ENCODE results near the gene ARMS2.

Gene ARMS2

GRCh38 chr10:122454603-122455080 is at the start of gene ARMS2:
Gene ARMS2, plus strand, starts transcription at chr10:122454653. Its CDS starts 75 bp downstream, at chr10:122454728.
- no peak for DNase-seq

- no peak for DNase-seq
These were observed 46.9 kb upstream of the ARMS2 start for GRCh38 chr10:122407375-122408125.

- no peak for DNase-seq
These were observed 41.1 kb upstream of the ARMS2 start for GRCh38 chr10:122413327-122413726.

- DNase-seq, result no peak
These were observed 36.8 kb upstream of the ARMS2 start for GRCh38 chr10:122417667-122418066.

- DNase-seq, result no peak
These were observed 35.4 kb upstream of the ARMS2 start for GRCh38 chr10:122419016-122419415.

GRCh38 chr10:122419876-122420623 is 34.4 kb upstream of the ARMS2 start:
- no peak for DNase-seq

- no peak for DNase-seq
These were observed 33.8 kb upstream of the ARMS2 start for GRCh38 chr10:122420624-122421007.

- DNase-seq, result no peak
These were observed 33.3 kb upstream of the ARMS2 start for GRCh38 chr10:122421054-122421625.

GRCh38 chr10:122421742-122422141 is 32.7 kb upstream of the ARMS2 start:
- no peak for DNase-seq

GRCh38 chr10:122422266-122422989 is 32.0 kb upstream of the ARMS2 start:
- DNase-seq, result no peak

- no peak for DNase-seq
These were observed 30.4 kb upstream of the ARMS2 start for GRCh38 chr10:122424059-122424458.

GRCh38 chr10:122426829-122427228 is 27.6 kb upstream of the ARMS2 start:
- DNase-seq, result no peak

GRCh38 chr10:122427280-122427679 is 27.2 kb upstream of the ARMS2 start:
- DNase-seq, result no peak

GRCh38 chr10:122435212-122435827 is 19.1 kb upstream of the ARMS2 start:
- DNase-seq, result peak; percentile 5

- DNase-seq, result no peak
These were observed 12.5 kb upstream of the ARMS2 start for GRCh38 chr10:122441961-122442360.

GRCh38 chr10:122445469-122445868 is 9.0 kb upstream of the ARMS2 start:
- no peak for DNase-seq

- no peak for DNase-seq
These were observed 8.5 kb upstream of the ARMS2 start for GRCh38 chr10:122445904-122446303.

- DNase-seq, result no peak
These were observed 7.6 kb upstream of the ARMS2 start for GRCh38 chr10:122446668-122447423.

GRCh38 chr10:122448600-122448999 is 5.9 kb upstream of the ARMS2 start:
- DNase-seq, result no peak

- no peak for DNase-seq
These were observed 5.3 kb upstream of the ARMS2 start for GRCh38 chr10:122449153-122449552.

GRCh38 chr10:122450353-122450990 is 4.0 kb upstream of the ARMS2 start:
- DNase-seq, result no peak

Data from NCI-H1694 (cell line).